Esophagus muscularis mucosa (tissue), 4 donors: ENCODE data around the gene EDA. TPM values are rescaled to one million over a fixed set of nuclear protein-coding genes. Genes with fewer than 3 reads are reported as not detected.
A peak's percentile ranks its signal among the peaks of the same experiment; 100 is the strongest.
"Not testable (repeated sequence)": the region's sequence is repeated elsewhere in the genome, so short reads cannot be mapped to it uniquely, and the experiment has no call there.

Experiments
- DNase-seq: peaks from one replicate; pipeline ENCODE4 v3.0.0-alpha.2; 2017; ENCODE audit errors: extremely low spot score
- H3K27ac ChIP-seq, 4 donors: fragments of 200-600 bp; sonication (generic); replicated peaks in 1 of 4; 1 replicate in 3 of 4; 2 replicates in 1 of 4; pipeline ENCODE4 v1.5.1; 2016 to 2019; ENCODE audit warnings: mild to moderate bottlenecking in 1 of 4
- H3K27me3 ChIP-seq, 4 donors: fragments of 200-600 bp; sonication (generic); one replicate each; pipeline versions ENCODE4 v1.5.1 to v1.6.0; 2016 to 2019
- H3K36me3 ChIP-seq, 4 donors: fragments of 200-600 bp; sonication (generic); one replicate each; pipeline ENCODE4 v1.5.1; 2016 to 2019
- H3K4me1 ChIP-seq, 4 donors: fragments of 200-600 bp; sonication (generic); one replicate each; pipeline ENCODE4 v1.5.1; 2016 to 2019
- H3K4me3 ChIP-seq, 4 donors: fragments of 200-600 bp; sonication (generic); 1 replicate in 2 of 4; 2 replicates in 2 of 4; pipeline ENCODE4 v1.5.1; 2016 to 2019; ENCODE audit warnings: mild to moderate bottlenecking in 4 of 4, moderate library complexity in 1 of 4
- H3K9me3 ChIP-seq, 4 donors: fragments of 200-600 bp; sonication (generic); 1 replicate in 3 of 4; 2 replicates in 1 of 4; pipeline ENCODE4 v1.5.1; 2016 to 2019
- EP300 ChIP-seq: sonication (generic); formaldehyde crosslinking; IDR thresholded peaks from one replicate; pipeline ENCODE4 v1.6.1; 2017; ENCODE audit warnings: antibody characterized with exemption
- POLR2A ChIP-seq: fragments of 450-650 bp; IDR thresholded peaks from one replicate; pipeline ENCODE4 v1.6.1; 2017; ENCODE audit warnings: antibody characterized with exemption, moderate library complexity, mild to moderate bottlenecking, low read depth
- POLR2AphosphoS5 ChIP-seq, 2 donors: sonication (generic); formaldehyde crosslinking; IDR thresholded peaks; one replicate each; pipeline ENCODE4 v1.6.1; 2017; ENCODE audit warnings: antibody characterized with exemption in 2 of 2
- WGBS: methylation state at CpG from one replicate; pipeline ENCODE4 v1.1.5; 2018; 5-methylcytosine and 5-hydroxymethylcytosine counted together
- intact Hi-C: fragments of 100-400 bp; cut with DNase I; formaldehyde crosslinking; loops from one replicate; pipeline ENCODE4 v1.15.1; 2023
- total RNA-seq, 4 donors: library from RNA; depleted of rRNA; stranded (reverse); fragments of >200 nt; gene quantifications; one replicate each; pipeline versions ENCODE4 v1.1.0 to v1.2.1, GENCODE V29; 2016
- TF ChIP-seq, protein P1 (sequence below), 3 experiments: fragments of 200-600 bp in 2 of 3; fragments of 450-650 bp in 1 of 3; sonication (generic) in 2 of 3; IDR thresholded peaks; one replicate each; pipeline ENCODE4 v1.5.1; 2017 to 2019; ENCODE audit warnings: antibody characterized with exemption in 3 of 3, mild to moderate bottlenecking in 2 of 3, moderate library complexity in 1 of 3

EDA gene
- total RNA-seq, 4 donors from 2014 or later, result 4.3 to 10.9 (median 6.3) TPM

DNA sequence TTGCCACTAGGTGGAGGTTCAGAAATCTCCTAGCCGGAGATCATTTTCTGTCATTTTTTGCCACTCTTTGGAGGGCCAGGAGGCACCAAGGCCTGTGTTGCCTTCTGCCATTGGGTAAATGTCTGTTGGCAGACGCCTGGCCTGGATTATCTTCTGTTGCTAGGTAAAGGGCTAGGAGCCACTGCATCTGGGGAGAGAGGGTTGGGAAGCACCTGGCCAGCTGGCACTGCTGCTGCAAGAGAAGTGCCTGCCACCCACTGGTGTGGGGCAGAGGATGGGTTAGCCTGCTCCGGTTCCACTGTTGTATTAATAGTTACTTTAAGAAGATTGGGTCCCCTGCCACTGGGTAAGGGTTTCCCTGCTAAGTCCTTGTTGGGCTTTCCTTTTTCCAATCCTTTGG is 375.8 kb downstream of the EDA start:
- no peaks in the 10 kb centered on the region for H3K36me3 ChIP-seq
- peak overlapping the region in 3 of 4 donors; percentile 36 to 54 (median 42) for H3K27ac ChIP-seq
- no peak overlapping the region for H3K4me3 ChIP-seq
- WGBS, result 86% methylated on average over 3 of the region's 3 CpGs
- no peaks in the 10 kb centered on the region for H3K27me3 ChIP-seq
- no peak for TF ChIP-seq EP300
- no peak for TF ChIP-seq POLR2AphosphoS5 (IDR thresholded peaks at IDR 0.05)
- intact Hi-C loops, result no loop called here
- H3K9me3 ChIP-seq, result no peaks in the 10 kb centered on the region
- no peak for DNase-seq
- H3K4me1 ChIP-seq, result peaks cover 0 to 66% (median 33%) of the 10 kb centered on the region in 4 donors

DNA sequence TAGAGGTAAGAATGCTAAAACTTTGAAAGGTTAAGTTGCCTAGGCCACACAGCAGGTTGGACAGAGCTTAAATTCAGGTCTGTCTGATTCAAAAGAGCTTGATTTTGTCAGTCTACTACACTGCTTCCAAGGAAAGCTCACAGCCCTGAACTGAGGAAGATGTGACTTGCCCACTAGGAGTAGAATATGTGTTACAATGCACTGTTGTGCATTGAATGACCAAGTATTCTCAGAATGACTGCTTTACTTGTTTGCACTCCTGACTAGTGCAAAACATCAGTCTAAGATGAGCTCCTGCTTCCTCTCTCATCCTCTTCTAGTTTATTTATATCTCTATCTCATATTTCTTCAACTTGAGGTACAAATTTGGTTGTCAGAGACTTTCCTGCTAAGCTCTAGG is 377.6 kb downstream of the EDA start:
- TF ChIP-seq EP300 (no peak), POLR2AphosphoS5 (IDR thresholded peaks at IDR 0.05) (no peak), POLR2A (no peak)
- TF ChIP-seq, protein P1, sequence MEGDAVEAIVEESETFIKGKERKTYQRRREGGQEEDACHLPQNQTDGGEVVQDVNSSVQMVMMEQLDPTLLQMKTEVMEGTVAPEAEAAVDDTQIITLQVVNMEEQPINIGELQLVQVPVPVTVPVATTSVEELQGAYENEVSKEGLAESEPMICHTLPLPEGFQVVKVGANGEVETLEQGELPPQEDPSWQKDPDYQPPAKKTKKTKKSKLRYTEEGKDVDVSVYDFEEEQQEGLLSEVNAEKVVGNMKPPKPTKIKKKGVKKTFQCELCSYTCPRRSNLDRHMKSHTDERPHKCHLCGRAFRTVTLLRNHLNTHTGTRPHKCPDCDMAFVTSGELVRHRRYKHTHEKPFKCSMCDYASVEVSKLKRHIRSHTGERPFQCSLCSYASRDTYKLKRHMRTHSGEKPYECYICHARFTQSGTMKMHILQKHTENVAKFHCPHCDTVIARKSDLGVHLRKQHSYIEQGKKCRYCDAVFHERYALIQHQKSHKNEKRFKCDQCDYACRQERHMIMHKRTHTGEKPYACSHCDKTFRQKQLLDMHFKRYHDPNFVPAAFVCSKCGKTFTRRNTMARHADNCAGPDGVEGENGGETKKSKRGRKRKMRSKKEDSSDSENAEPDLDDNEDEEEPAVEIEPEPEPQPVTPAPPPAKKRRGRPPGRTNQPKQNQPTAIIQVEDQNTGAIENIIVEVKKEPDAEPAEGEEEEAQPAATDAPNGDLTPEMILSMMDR (IDR thresholded peaks at IDR 0.05), result no peak
- Histone ChIP-seq H3K4me3 (no peak overlapping the region), H3K4me1 (peaks cover 0 to 56% (median 33%) of the 10 kb centered on the region in 4 donors), H3K27me3 (no peaks in the 10 kb centered on the region), H3K27ac (peak overlapping the region; percentile 19 to 30 (median 26)), H3K36me3 (no peaks in the 10 kb centered on the region), H3K9me3 (no peaks in the 10 kb centered on the region)
- no peak for DNase-seq
- intact Hi-C loops, result no loop called here

DNA sequence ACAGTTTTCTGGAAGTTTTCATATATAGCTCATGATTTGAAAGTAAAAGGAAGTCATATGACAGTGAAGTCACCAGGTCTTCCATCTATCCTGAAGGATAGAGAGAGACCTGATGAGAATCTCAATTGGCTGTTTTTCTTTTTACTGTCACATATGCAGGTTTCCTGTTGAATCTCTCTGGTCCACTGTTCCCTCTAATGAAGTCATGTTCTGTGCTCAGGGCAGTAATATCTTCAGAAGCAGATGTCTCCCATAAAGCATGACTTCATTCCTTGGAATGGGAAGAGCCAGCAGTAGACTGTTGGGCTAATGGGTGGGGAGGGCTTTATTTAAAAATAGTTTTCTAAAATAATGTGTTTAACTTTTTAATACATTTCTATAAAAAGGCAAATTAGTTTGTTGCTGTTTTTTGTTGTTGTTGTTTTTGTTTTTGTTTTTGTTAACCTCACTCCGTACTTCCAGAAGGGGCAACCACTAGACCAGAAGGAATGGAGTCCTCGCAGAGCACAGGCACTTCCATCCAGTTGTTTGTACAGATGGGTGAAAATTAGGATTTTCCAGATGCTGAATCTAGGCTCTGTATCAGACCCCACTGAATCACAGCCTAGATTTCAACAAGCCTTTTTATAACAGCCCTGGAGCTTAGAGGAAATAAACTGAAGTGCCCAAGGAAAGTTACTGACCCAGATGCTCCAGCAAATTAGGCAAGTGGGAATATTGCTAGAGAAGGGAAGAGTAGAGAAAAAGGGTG is 379.6 kb downstream of the EDA start:
- peaks cover 0 to 43% (median 33%) of the 10 kb centered on the region in 4 donors for H3K4me1 ChIP-seq
- H3K27me3 ChIP-seq, result no peaks in the 10 kb centered on the region
- no peaks in the 10 kb centered on the region for H3K36me3 ChIP-seq
- H3K9me3 ChIP-seq, result no peaks in the 10 kb centered on the region
- TF ChIP-seq, protein P1 (IDR thresholded peaks at IDR 0.05), result no peak
- TF ChIP-seq POLR2A (no peak), POLR2AphosphoS5 (IDR thresholded peaks at IDR 0.05) (no peak), EP300 (no peak)
- no peak for DNase-seq
- peak overlapping the region; percentile 37 to 59 (median 44) for H3K27ac ChIP-seq
- intact Hi-C loops, result no loop called here
- WGBS, result 74% methylated on average over 2 of the region's 2 CpGs
- no peak overlapping the region for H3K4me3 ChIP-seq

DNA sequence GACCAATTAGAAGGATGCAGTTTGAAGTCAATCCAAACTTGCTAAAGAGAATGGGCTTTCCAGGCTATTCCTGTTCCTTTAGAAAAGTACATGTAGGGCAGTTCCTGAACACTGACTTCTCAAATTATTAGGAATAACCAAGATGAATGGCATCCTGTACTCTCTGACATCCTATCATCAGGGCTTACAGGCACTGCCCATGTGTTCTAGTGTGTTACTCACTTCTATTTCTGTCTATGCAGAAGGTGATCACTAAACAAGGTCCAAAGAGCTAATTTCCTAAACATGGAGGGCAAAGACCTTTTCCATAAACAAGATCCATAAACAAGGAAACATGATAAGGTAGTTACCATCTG is 380.2 kb downstream of the EDA start:
- peaks cover 0 to 42% (median 33%) of the 10 kb centered on the region in 4 donors for H3K4me1 ChIP-seq
- TF ChIP-seq POLR2A (no peak), EP300 (no peak), POLR2AphosphoS5 (IDR thresholded peaks at IDR 0.05) (no peak)
- TF ChIP-seq, protein P1 (IDR thresholded peaks at IDR 0.05), result no peak
- intact Hi-C loops, result no loop called here
- peak overlapping the region; percentile 37 to 59 (median 44) for H3K27ac ChIP-seq
- no peaks in the 10 kb centered on the region for H3K36me3 ChIP-seq
- H3K9me3 ChIP-seq, result no peaks in the 10 kb centered on the region
- H3K27me3 ChIP-seq, result no peaks in the 10 kb centered on the region
- no peak overlapping the region for H3K4me3 ChIP-seq
- no peak for DNase-seq

DNA sequence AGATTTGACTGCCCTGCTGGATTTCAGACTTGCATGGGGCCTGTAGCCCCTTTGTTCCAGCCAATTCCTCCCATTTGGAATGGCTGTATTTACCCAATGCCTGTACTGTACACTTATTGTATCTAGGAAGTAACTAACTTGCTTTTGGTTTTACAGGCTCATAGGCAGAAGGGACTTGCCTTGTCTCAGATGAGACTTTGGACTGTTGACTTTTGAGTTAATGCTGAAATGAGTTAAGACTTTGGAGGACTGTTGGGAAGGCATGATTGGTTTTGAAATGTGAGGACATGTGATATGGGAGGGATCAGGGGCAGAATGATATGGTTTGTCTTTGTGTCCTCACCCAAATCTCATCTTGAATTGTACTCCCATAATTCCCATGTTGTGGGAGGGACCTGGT is 382.4 kb downstream of the EDA start:
- H3K36me3 ChIP-seq, H3K9me3 ChIP-seq, intact Hi-C loops, H3K4me3 ChIP-seq, DNase-seq, H3K27ac ChIP-seq, H3K27me3 ChIP-seq: not testable (repeated sequence)
- H3K4me1 ChIP-seq, result peaks cover 0 to 47% (median 31%) of the 10 kb centered on the region in 4 donors

DNA sequence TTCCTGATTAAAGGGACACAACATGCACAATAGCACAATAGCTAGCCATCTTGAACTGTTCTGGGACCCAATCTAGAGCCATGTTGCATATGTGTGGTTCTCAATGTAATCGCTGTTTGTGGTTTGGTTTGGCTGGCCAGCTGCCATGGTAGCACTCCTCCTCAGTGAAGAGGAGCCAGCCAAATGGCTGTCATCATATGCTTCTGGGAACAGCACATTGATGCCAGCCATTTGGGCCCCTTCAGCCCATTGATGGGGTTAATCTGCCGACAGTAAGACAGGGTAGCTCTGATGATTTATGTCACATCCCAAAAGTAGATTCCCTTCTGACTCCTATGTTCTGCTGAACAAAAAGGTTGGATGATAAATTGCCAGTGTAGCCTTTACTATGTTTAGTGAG is 385.4 kb downstream of the EDA start:
- no peaks in the 10 kb centered on the region for H3K9me3 ChIP-seq
- 58% methylated on average over 2 of the region's 2 CpGs for WGBS
- H3K4me1 ChIP-seq, result peaks cover 0 to 23% (median 7%) of the 10 kb centered on the region in 4 donors
- TF ChIP-seq, protein P1 (IDR thresholded peaks at IDR 0.05), result no peak
- no peak for TF ChIP-seq POLR2A
- TF ChIP-seq EP300, result no peak
- TF ChIP-seq POLR2AphosphoS5 (IDR thresholded peaks at IDR 0.05), result no peak
- no peaks in the 10 kb centered on the region for H3K36me3 ChIP-seq
- H3K4me3 ChIP-seq, result no peak overlapping the region
- H3K27ac ChIP-seq, result peak overlapping the region in 1 of 4 donors; percentile 10
- no peaks in the 10 kb centered on the region for H3K27me3 ChIP-seq
- intact Hi-C loops, result no loop called here
- DNase-seq, result no peak
